ENCODE measurements around the gene R3HDM4.

R3HDM4 gene

DNA sequence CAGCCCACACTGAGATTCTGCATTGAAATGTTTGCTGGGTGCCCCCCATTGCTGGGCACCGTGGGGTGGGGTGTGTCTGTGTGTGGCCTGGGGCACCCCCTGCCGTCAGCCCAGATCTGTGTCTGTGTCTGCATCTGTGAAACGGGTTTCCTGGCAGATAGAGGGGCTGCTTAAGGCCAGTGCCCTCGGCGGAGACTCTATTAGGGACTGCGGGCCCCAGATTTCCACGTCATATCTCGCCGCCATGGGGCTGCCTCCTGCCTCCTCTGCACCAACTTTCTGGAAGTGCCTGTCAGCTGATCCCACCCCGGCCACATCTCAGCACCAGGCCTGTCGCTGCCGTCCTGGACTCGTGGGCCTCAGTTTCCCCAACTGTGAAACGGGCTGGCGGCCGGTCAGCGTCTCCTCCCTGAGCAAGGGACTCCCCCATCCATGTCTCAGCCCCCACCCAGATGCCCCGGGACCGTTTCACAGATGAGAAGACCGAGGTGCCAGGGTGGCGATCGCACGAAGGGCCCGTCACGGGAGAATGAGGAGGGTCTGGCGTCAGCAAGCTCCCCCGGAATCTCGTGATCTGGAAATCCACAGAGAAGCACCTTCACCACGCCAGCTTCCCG lies 34.2 kb upstream of the R3HDM4 start:
- no peak for DNase-seq

DNA sequence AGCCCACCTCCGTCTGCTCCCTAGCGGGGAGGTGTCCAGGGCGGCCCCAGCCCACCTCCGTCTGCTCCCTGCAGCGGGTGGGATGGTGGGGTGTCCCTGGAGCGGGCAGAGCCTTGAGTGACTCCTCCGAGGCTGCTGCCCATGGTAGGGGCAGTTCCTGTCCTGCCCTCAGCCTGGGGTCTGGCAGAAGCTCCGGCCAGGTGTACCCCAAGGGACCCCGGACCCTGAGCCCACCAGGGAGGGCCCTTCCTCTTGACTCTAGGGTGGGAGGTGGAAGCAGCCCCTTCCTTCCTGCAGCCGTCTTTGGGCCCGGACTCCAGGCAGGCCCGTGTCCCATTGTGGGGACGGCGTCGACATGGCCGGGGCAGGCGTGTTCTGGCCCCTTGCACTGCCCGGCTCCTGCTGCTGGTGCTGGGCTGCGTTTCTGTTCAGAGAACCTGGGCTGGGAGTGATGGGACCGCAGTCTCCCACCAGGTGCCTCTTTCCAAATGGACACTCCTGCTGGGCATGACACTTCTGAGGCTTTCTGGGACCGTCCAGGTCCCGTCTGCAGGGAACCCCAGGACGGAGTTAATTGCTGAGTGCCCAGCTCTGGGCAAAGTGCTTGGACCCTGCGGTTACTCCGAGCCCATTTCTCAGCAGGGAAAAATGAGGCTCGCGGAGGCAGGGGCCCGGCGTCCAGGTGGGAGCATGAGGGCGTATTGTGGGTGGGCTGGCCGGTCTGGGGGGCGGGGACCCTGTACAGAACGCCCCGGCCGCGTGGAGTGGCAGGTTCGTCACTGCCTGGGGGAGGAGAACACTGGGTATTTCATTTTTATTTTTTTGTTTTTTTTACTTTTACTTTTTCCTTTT lies 32.6 kb upstream of the R3HDM4 start:
- no peak for DNase-seq

DNA sequence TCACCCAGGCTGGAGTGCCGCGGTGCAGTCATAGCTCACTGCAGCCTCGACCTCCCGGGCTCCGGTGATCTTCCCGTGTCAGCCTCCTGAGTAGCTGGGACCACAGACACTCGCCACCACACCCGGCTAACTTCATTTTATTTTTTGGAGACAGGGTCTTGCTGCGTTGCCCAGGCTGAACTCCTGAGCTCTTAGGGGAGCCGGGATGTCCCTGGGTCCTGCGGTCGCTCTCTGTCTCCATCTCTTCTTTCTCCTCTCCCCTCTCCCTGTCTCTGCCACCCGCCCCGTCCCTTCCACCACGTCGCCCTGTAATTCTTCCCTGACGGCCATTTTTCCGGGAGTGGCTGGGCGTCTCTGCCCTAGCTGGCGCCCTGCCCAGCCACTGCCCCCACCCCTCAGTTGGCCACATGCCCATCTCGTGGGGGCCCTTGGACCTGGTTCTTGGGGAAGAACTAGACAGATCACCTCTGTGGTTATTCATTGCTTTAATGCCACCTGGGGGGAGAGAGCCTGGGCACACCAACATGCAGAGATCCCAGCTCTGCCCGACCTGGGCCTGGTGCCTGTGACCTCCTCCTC lies 31.7 kb upstream of the R3HDM4 start:
- no peak for DNase-seq

DNA sequence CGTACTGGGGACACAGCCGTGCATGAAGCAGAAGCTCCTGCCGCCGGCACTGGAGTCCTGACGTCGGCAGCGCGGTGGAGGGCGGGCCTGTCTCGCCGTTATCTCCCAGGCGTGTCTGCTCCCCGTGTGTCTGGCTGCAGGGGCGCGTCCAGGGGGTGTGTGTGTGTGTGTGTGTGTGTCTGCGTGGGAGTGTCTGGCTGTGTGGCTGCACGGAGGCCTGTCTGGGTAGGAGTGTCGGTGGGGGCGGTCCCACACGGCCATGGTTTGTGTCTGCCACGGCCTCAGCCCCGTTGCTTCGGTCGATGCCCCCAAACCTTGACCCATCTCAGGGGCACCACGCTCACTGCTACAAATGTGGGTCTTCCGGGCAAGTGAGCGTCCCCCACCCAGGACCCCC lies 31.1 kb upstream of the R3HDM4 start:
- DNase-seq, result no peak

DNA sequence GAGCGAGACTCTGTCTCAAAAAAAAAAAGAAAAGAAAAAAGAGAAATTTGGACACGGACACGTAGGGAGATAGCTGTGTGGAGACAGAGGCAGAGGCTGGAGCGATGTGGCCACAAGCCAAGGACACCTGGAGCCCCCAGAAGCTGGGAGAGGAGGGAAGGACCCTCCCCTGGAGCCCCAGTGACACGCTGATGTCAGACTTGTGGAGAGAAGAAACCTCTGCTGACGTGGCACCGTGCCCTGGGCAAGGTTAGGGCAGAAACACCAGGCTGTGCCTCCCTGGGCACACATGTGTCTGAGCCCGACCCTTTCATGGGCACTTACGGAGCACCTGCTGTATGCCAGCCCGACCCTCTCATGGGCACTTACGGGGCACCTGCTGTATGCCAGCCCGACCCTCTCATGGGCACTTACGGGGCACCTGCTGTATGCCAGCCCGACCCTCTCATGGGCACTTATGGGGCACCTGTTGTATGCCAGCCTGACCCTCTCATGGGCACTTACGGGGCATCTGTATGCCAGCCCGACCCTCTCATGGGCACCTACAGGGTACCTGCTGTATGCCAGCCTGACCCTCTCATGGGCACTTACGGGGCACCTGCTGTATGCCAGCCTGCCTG lies 30.6 kb upstream of the R3HDM4 start:
- DNase-seq, result no peak

DNA sequence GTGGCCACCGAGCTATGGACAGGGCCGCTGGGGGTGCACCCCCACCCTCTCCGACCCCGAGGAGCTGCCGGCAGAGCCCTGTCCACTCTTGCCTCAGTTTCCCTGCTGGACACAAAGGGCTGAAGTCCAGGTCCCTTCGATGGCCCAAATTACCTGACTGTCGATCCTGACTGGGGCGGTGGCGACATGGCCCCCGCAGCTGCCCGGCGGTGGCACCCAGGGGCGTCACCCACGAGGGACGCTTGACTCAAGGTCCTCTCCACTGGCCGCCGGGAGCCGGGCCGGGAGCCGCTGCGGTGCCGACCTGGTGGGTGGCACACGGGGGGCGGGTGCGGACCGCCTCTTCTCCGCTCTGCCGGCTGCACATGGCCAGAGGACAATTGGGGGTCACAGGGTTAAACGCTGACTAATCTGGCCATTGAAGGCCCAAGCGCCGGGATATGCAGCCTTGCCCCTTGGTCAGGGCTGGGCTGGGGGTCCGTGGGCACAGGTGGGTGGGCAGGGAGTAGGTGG lies 29.2 kb upstream of the R3HDM4 start:
- no peak for DNase-seq

DNA sequence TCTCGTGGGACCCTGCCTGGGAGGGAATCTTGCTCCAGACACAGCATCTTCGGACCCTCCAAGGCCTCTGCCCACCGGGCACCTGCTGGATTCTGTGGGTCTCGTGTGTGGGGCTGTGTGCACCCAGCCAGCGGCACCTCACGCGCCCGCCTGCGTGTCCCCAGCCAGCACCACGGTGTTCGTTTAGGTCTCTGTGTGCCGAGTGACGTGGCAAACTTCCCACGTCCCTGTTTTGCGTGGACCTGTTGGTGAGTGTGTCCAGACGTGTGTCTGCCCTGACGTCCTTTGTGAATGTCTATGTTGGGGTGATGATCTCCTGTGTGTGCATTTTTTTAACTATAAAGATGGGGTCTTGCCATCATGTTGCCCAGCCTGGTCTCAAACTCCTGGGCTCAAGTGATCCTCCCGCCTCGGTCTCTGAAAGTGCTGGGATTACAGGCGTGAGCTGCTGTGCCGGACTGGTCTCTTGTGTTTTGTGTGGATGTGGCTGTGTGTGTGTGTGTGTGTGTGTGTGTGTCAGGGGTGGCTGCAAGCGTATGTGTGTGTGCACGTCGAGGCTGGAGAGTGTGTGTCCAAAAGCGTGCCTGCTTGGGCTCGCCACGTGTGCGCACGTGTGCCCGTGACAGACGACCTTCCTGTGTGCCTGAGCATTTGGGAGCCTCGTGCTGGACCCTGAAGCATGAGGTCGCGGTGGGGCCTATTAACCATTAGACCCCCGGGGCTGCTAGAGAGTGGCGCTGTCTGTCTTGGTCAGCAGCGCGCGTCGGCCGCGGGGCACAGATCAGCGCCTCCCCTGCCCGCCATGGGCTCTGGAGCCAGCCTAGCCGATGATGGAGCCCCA lies 28.5 kb upstream of the R3HDM4 start:
- no peak for DNase-seq

DNA sequence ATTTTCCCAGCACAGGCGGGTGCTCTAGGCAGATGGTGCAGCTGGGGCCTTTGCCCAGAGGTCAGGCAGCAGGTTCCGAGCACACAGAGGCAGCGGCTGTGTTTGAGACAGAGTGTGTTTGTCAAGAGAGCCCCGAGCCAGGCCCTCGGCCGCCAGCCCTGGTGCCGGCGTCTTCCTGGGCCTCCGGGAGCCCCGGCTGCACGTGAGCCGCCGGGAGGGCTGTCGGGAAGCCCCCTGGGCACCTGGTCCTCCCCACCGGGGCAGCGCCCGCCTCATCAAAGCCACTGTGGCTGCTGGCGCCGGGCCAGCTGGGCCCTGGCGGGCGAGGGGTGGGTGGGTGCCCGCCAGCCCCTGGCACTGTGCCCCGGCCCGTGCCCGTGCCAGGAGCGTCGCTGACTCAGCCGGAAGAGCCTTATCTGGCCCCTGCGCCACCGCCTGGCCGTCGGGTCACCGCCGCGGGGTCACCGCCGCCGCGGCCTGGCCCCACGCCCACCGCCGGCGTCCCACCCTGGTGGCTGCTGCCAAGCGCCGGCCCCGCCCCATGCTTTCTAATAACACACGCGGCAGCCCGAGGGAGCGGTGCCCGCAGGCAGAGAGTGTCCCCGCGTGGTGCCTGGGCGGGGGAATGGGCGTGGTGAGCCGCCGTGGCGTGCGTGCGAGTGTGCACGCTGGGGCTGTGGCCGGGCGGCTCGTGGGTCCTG lies 27.7 kb upstream of the R3HDM4 start:
- DNase-seq, result peak; percentile 96

DNA sequence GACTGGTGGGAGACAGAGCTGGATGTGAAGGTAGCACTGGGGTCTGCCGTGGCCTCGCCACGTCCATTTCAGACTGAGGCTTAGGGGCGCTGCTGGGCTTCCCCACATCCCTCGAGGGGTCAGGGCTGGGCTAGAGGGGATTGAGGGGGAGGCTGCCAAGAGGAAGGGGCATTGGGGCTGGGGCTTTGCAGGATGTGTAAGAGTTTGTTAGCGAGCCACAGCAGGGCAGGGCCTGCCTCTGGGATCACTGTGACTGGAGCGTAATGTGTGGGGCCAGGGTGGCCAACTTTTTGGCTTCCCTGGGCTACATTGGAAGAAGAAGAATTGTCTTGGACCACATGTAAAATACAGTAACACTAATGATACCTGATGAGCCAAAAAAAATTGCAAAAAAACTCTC lies 26.9 kb upstream of the R3HDM4 start:
- DNase-seq, result no peak

DNA sequence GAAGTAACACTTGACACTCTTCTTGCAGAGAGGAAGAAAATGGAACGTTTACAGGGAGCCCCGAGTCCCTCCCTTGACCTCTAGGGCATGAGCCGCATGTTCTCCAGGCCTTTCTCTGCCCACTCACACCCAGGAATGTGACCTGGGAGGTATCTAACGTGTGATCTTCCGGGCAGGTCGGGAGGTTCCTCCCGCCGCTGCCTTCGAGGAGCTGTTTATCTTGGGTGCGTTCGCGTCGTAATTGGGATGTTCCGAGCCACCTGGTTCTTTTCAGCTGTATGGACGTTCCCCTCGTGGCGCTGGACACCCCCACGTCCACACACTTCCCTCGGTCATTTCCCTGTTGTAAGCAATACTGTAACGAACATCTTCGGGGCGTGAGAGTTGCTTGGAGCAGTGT lies 26.4 kb upstream of the R3HDM4 start:
- DNase-seq, result no peak

DNA sequence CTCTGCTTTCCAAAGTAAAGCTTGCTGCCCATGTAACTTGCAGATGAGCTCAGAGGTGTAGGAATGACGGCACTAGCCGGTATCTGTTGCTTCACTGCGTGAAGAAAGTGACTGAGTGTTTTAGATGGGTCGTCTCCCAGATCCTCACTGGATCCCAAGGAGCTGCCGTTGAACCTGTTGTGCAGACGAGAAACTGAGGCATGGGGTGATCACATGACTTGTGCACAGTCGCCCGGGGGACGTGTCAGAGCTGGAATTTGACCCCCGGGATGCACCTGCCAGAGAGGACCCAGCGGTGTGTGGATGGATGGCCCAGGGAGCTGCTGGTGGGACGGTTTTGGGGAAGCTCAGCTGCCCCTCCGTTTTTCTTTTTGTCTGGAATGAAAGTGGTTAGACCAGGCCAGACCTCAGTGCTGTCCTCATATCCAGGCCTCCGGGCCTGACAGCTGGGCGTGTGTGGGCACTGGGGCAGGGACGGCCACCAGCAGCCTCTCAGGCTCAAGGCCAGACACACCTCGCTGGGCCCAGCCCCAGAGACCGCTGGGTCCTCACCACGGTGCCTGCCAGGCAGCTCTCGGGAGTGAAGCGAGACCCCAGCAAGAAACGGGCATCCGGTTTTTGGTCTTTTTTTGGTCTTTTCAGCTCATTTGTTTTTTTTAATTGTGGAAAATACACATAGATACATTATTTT lies 25.4 kb upstream of the R3HDM4 start:
- DNase-seq, result no peak

DNA sequence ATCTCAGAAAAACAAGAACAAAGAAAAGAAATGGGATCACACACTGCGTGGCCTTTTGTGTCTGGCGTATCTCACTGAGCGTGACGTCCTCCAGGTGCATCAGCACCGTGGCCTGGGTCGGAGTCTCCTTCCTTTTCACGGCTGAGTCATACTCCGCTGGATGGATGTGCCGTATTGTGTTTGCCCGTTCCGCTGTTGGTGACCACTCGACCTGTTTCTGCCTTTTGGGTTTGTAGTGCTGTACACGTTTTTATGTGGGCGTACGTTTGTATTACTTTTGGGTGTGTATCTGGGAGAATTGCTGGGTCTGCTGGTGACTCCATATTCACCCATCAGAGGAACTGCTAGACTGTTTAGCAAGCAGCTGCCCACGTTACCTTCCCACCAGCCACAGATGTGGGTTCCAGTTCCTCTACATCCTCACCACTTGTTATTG lies 24.3 kb upstream of the R3HDM4 start:
- DNase-seq, result no peak

DNA sequence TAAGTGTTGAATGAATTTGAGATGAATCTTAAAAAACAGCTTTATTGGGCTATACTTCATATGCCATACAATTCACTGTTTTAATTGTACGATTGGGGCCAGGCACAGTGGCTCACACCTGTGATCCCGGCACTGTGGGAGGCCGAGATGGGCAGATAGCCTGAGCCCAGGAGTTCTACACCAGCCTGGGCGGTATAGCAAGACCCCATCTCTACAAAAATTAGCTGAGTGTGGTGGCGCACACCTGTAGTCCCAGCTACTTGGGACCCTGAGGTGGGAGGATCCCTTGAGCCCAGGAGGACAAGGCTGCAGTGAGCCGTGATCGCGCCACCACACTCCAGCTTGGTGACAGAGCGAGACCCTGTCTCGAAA lies 23.1 kb upstream of the R3HDM4 start:
- DNase-seq, result no peak

DNA sequence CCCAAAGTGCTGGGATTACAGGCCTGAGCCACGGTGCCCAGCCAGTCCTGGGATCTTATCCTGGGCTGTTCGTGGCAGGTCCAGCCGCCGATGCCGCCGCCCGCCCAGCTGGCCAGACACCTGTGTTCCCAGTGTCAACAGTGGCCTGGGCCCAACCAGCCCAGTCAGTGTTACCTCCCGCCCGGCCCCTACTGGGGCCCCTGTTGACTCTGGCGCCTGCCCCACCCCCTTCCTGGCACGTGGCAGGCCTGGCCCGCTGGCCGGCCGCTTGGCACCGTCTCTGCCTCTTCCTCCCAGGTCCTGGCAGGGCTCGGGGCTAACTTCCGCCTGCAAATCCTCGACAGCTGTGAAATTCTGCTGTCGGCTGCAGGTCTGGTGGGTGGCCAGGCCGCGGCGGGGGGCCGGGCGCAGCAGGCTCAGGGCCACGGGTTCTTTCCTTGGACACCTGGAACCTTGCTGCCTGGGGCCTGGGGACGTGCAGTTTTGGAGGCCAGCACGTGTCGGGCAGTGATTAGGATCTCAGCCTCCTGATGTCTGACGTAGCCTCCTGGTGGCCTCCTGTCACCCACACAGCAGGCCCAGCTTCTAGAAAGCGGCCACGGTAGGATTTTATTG lies 22.0 kb upstream of the R3HDM4 start:
- no peak for DNase-seq

DNA sequence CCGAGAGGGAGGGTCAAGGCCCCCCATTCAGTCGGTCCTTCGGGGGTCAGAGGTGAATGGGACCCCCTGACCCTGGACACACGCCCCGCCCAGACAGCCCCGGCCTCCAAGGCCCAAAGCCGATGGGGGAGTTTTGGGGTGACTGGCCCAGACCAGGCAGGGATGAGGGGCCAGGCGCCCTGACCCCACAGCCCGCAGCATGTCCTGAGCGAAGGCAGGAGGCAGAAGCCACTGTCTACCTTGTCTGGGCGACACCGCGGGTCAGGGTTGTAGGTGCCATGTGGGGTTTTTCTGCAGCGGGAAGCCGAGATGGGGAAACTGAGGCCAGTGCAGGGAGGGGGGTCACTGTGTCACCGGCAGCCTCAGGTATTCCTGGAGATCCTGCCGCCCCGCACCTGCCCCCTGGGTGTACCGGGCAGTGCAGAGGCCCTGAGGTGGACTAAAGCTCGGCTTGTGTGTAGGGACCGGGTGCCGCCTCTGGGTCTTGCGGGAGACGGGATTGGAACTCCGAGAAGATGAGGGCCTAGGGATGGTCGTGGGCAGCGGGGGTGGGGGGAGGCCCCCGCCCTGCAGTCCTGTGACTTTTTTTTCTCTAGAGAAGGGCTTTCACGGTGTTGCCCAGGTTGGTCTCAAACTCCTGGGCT lies 21.3 kb upstream of the R3HDM4 start:
- DNase-seq, result no peak

DNA sequence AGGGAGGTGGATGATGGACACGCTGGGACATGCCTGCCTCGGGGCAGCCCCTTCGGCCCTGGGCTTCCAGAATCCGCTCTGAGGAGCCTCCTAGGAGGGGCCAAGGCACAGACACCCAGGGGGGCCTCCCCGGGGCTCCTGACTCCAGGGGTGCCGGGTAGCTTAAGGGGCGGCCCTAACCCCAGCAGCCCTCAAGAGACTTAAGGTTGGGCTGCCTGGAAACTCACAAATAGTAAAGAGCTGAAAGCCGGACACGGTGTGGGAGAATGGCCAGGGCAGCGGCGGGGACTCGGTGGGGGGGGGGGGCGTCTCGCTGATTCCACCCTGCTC lies 20.5 kb upstream of the R3HDM4 start:
- DNase-seq, result no peak

DNA sequence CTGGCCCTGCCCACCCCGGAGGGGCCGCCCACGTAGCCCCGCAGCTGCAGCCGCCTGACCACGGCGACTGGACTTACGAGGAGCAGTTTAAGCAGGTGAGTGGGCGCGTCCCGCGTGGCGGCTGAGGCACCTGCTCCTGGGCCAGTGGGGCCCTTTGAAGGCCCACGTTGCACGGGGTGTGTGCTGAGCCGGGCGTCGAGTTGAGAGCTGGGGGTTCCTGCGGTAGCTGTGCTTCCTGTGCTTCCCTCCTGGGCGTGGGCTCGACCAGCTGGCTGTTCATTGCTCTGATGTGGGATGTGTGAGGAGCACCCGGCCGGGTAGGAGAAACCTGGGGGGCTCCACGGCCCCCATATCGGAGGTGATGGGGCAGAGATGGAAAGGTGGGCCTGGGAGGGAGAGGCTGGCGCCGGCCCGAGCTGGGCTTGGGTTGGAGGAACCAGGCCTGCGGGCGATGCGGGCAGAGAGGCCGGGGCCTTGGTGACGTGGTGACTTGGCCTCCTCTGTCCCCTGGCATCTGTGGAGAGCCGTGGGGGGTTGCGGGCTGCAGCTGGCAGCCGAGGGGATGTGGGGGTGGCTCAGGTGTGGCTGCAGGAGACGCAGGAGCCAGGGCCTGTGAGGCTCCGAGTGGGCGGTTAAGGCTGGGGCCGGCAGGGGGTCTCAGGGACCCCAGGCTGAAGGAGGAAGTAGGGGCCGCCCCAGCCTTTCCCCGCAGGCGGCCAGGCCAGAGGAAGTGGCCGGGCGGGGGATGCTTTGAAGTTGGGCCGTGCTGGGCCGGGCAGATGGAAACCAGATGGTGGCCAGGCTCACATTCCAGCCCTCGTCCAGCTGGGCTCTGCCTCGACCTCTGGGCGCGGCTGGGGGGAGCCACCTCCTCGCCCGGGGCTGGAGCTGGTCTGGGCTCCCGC lies 19.9 kb upstream of the R3HDM4 start:
- no peak for DNase-seq

DNA sequence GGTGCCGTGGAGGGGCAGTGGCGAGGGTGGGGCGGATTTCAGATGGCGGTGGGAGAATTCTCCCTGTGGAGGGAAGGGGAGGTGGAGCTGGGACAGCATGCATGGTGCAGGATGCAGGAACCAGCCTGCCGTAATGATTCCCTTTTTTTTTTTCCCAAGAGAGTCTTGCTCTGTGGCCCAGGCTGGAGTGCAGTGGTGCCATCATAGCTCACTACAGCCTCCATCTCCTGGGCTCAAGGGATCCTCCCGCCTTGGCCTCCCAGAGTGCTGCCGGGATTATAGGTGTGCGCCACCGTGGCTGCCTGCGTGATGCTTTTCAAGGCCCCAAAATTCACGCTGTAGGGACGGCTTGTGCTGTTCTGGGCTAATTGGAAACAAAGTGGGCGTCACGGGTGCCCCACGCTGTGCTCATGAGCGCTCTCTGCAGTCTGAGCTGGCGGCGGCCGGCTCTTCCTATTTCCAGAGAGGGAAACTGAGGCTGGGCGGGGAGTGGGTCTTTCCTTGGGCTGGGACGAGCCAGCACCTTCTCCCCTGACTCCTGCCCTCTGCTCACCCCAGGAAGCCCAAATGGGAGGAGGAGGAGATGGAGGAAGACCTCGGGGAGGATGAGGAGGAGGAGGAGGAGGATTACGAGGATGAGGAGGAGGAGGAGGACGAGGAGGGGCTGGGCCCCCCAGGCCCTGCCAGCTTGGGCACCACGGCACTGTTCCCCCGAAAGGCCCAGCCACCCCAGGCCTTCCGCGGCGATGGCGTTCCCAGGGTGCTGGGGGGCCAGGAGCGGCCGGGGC lies 19.0 kb upstream of the R3HDM4 start:
- DNase-seq, result no peak

DNA sequence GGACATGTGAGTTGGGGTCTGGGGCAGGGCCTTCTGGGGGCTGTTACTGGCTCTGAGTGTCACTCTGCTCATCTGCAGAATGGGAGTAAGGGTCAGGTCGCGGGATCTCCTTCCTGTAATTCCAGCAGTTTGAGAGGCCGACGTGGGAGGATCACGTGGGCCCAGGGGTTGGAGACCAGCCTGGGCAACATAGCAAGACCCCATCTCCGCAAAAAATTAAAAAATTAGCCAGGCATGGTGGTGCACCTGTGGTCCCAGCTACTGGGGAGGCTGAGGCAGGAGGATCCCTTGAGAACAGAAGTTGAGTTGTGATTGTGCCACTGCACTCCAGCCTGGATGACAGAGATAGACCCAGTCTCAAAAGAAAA lies 16.9 kb upstream of the R3HDM4 start:
- DNase-seq, result no peak

Measured in NCI-H1105 (cell line).